ENCODE measurements around the gene EGFLAM. TPM values are rescaled to one million over a fixed set of nuclear protein-coding genes. Genes with fewer than 3 reads are reported as not detected.

EGFLAM gene
- total and polyA plus RNA-seq, 2 donors (not counting 3 experiments of a cell fraction or from before 2014, with no cell fraction given): 1.2 to 2.7 TPM

DNA sequence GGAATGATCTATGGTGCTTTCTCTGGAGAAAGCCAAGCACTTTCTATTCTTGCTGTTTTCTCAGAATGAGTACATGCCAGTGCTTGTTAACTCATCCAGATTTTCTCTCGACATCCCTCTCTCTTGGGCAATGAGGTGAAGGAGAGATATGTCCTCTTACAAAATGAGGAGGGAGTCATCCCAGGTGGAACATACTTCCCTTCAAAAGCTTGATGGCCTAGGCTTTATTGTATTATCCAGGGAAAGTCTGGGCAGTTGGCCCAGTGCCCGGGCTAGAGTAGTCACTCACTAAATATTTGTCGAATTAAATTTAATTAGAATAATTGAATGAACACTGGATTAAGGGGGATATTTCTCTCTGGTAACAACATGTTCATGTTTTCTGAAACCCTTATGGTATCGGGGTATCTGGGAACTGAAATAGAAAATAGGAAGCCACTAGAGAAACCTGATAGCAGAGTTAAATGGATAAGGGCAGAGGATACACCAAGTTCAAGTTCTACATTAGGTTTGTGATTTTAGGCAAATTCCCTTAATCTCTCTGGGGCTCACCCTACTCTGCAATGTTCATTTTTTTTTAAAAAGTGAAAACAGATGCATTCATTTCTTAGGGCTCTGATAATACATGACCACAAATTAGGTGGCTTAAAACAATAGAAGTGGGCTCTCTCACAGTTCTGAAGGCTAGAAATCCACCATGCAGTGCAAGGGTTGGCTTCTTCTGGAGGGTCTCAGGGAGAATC, 198.5 kb downstream of the EGFLAM start:
- Histone ChIP-seq H3K79me2 (ENCODE audit: control insufficient read depth, insufficient read depth, low read length) (no peaks in the 10 kb centered on the region), H3K9me3 (replicated peaks; ENCODE audit: control insufficient read depth, insufficient read depth, low read length) (no peaks in the 10 kb centered on the region), H2AFZ (ENCODE audit: low read depth, low read length) (no peak overlapping the region), H3K36me3 (ENCODE audit: control insufficient read depth in 2 of 2, extremely low read depth in 1 of 2, insufficient read depth in 2 of 2, low read length in 2 of 2) (no peaks in the 10 kb centered on the region), H3K9ac (replicated peaks; ENCODE audit: extremely low read depth, insufficient read depth, low read length) (no peak overlapping the region), H3K27me3 (ENCODE audit: control insufficient read depth in 2 of 2, insufficient read depth in 2 of 2, low read length in 2 of 2) (no peaks in the 10 kb centered on the region), H3K4me2 (ENCODE audit: insufficient read depth, low read length) (no peak overlapping the region), H3K4me1 (ENCODE audit: control insufficient read depth, extremely low read depth, insufficient read depth, low read length) (no peaks in the 10 kb centered on the region), H3K27ac (ENCODE audit: insufficient read depth, low read depth, low read length) (no peak overlapping the region), H3K4me3 (replicated peaks in 1 of 3; ENCODE audit: insufficient read depth in 1 of 3, low read depth in 1 of 3, low read length in 3 of 3) (no peak overlapping the region), H4K20me1 (replicated peaks; ENCODE audit: control insufficient read depth, extremely low read depth, insufficient read depth, low read length) (no peaks in the 10 kb centered on the region), H3K9me1 (replicated peaks; ENCODE audit: control insufficient read depth, extremely low read depth, insufficient read depth, low read length) (no peaks in the 10 kb centered on the region)
- dilution Hi-C loops (cut with MboI; ENCODE audit: extremely low pct_ligation_motif_present, low sequenced_read_pairs) (no loop called here), intact Hi-C loops (cut with micrococcal nuclease) (no loop called here)
- CTCF ChIA-PET: no interaction called here
- no TSS peak for BruUV-seq (replicated peaks)
- DNase-seq (ENCODE audit: low read depth, low spot score): no peak
- POLR2A ChIA-PET: no interaction called here
- no peak for FAIRE-seq
- TF ChIP-seq, protein P1, sequence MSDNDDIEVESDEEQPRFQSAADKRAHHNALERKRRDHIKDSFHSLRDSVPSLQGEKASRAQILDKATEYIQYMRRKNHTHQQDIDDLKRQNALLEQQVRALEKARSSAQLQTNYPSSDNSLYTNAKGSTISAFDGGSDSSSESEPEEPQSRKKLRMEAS (IDR thresholded peaks at IDR 0.05; ENCODE audit: insufficient read depth, insufficient read length): no peak
- TF ChIP-seq JUN (IDR thresholded peaks at IDR 0.05; ENCODE audit: borderline replicate concordance, insufficient read depth, insufficient read length, low read depth) (no peak), FOS (IDR thresholded peaks at IDR 0.05; ENCODE audit: borderline replicate concordance, insufficient read depth, low read length) (no peak), MYC (IDR thresholded peaks at IDR 0.05; ENCODE audit: low read depth, low read length) (no peak), GATA2 (IDR thresholded peaks at IDR 0.05; ENCODE audit: insufficient read depth, insufficient read length, low read depth, low read length) (no peak), POLR2AphosphoS5 (IDR thresholded peaks at IDR 0.05; ENCODE audit: insufficient read depth, low read depth, low read length) (no peak), POLR2A (IDR thresholded peaks at IDR 0.05; ENCODE audit: low read depth, low read length) (no peak), EZH2 (IDR thresholded peaks at IDR 0.05; ENCODE audit: borderline replicate concordance, low read depth, low read length, severe bottlenecking) (no peak)
- TF ChIP-seq, protein P2, sequence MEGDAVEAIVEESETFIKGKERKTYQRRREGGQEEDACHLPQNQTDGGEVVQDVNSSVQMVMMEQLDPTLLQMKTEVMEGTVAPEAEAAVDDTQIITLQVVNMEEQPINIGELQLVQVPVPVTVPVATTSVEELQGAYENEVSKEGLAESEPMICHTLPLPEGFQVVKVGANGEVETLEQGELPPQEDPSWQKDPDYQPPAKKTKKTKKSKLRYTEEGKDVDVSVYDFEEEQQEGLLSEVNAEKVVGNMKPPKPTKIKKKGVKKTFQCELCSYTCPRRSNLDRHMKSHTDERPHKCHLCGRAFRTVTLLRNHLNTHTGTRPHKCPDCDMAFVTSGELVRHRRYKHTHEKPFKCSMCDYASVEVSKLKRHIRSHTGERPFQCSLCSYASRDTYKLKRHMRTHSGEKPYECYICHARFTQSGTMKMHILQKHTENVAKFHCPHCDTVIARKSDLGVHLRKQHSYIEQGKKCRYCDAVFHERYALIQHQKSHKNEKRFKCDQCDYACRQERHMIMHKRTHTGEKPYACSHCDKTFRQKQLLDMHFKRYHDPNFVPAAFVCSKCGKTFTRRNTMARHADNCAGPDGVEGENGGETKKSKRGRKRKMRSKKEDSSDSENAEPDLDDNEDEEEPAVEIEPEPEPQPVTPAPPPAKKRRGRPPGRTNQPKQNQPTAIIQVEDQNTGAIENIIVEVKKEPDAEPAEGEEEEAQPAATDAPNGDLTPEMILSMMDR (IDR thresholded peaks at IDR 0.05; ENCODE audit: extremely low read depth in 1 of 2, insufficient read depth in 1 of 2, low read depth in 1 of 2, low read length in 2 of 2): no peak
